Mesodermal cell (in vitro differentiated cells): ENCODE results near the gene ANKRD16.
"Not testable (repeated sequence)": the region's sequence is repeated elsewhere in the genome, so short reads cannot be mapped to it uniquely, and the experiment has no call there.

Experiments used
- H3K27ac ChIP-seq: 2 replicates; pipeline ENCODE4 v1.7.0; 2013; ENCODE audit warnings: mild to moderate bottlenecking, low read depth, low read length, moderate library complexity; ENCODE audit not compliant: severe bottlenecking
- H3K36me3 ChIP-seq: 2 replicates; pipeline ENCODE4 v1.7.1; 2013; ENCODE audit warnings: mild to moderate bottlenecking, low read length, moderate library complexity; ENCODE audit not compliant: control insufficient read depth, insufficient read depth
- H3K4me1 ChIP-seq: one replicate; pipeline ENCODE4 v1.7.1; 2013; ENCODE audit warnings: mild to moderate bottlenecking, low read length; ENCODE audit not compliant: insufficient read depth, control insufficient read depth, poor library complexity, severe bottlenecking
- H3K4me3 ChIP-seq: 2 replicates; pipeline ENCODE4 v1.7.0; 2013; ENCODE audit warnings: low read length, control low read depth, mild to moderate bottlenecking; ENCODE audit not compliant: insufficient read depth, poor library complexity, severe bottlenecking; ENCODE audit errors: extremely low read depth
- H3K9me3 ChIP-seq: 2 replicates; pipeline ENCODE4 v1.7.1; 2013; ENCODE audit warnings: mild to moderate bottlenecking, low read length, moderate library complexity; ENCODE audit not compliant: control insufficient read depth
- WGBS, 2 experiments: methylation state at CpG; one replicate each; pipeline ENCODE4 v1.1.5; 2013; ENCODE audit warnings: missing lambda C conversion rate in 2 of 2; ENCODE audit not compliant: insufficient coverage in 2 of 2; 5-methylcytosine and 5-hydroxymethylcytosine counted together

The ANKRD16 gene

DNA sequence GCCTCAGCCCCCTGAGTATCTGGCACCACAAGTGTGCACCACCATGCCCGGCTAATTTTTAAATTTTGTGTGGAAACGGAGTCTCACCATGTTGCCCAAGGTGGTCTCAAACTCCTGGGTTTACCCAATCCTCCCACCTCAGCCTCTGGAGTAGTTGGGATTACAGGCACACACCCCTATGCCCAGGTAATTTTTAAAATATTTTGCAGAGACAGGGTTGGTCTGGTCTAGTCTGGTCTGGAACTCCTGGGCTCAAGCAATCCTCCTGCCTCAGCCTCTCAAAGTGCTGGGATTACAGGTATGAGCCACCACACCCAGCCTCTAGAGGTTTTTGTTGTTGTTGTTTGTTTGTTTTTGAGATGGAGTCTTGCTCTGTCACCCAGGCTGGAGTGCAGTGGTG lies 53.5 kb downstream of the ANKRD16 start:
- H3K36me3 ChIP-seq, H3K27ac ChIP-seq, H3K4me1 ChIP-seq, H3K4me3 ChIP-seq, H3K9me3 ChIP-seq: not testable (repeated sequence)
- WGBS, 2 experiments, result 92% methylated on average over 2 of the region's 2 CpGs; no CpG with 5 or more reads in 1 of the 2 experiments

- Histone ChIP-seq H3K4me3 (no peak overlapping the region), H3K4me1 (no peaks in the 10 kb centered on the region), H3K9me3 (no peaks in the 10 kb centered on the region), H3K36me3 (no peaks in the 10 kb centered on the region), H3K27ac (no peak overlapping the region)
- 94 to 95% methylated on average over 8 to 13 of the region's 15 CpGs for WGBS, 2 experiments
Measured at GRCh38 chr10:5835446-5836095, 54.1 kb downstream of the ANKRD16 start.

- Histone ChIP-seq H3K36me3 (no peaks in the 10 kb centered on the region), H3K4me1 (no peaks in the 10 kb centered on the region), H3K4me3 (no peak overlapping the region), H3K9me3 (no peaks in the 10 kb centered on the region), H3K27ac (no peak overlapping the region)
- 72 to 73% methylated on average over 5 to 6 of the region's 6 CpGs for WGBS, 2 experiments
Measured at GRCh38 chr10:5833814-5834213, 55.9 kb downstream of the ANKRD16 start.

- Histone ChIP-seq H3K9me3 (no peaks in the 10 kb centered on the region), H3K36me3 (no peaks in the 10 kb centered on the region), H3K4me1 (no peaks in the 10 kb centered on the region), H3K4me3 (no peak overlapping the region), H3K27ac (no peak overlapping the region)
- 92 to 95% methylated on average over 10 to 13 of the region's 13 CpGs for WGBS, 2 experiments
Measured at GRCh38 chr10:5832946-5833345, 56.7 kb downstream of the ANKRD16 start.

DNA sequence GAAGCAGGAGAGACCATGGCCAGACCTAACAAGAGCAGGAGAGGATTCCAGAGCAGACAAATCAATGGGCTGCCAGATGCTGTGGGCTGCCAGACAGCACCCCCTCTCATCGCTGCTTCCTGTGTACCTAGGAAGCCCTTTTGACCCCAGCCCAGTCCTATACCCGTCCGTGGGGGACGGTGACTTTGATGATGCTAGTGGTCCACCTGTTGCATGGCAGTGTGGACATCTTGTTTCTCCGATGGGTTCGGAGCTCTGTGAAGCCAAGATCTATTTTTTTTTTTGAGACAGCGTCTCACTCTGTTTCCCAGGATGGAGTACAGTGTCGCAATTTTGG lies 58.3 kb downstream of the ANKRD16 start:
- Histone ChIP-seq H3K9me3 (no peaks in the 10 kb centered on the region), H3K27ac (no peak overlapping the region), H3K4me1 (no peaks in the 10 kb centered on the region), H3K4me3 (no peak overlapping the region), H3K36me3 (no peaks in the 10 kb centered on the region)
- WGBS, 2 experiments, result 94 to 99% methylated on average over 8 of the region's 8 CpGs

GRCh38 chr10:5830629-5831445 lies 58.9 kb downstream of the ANKRD16 start:
- 87 to 96% methylated on average over 11 to 13 of the region's 14 CpGs for WGBS, 2 experiments
- no peak overlapping the region for H3K4me3 ChIP-seq
- no peaks in the 10 kb centered on the region for H3K4me1 ChIP-seq
- no peaks in the 10 kb centered on the region for H3K9me3 ChIP-seq
- H3K36me3 ChIP-seq, result no peaks in the 10 kb centered on the region
- no peak overlapping the region for H3K27ac ChIP-seq

DNA sequence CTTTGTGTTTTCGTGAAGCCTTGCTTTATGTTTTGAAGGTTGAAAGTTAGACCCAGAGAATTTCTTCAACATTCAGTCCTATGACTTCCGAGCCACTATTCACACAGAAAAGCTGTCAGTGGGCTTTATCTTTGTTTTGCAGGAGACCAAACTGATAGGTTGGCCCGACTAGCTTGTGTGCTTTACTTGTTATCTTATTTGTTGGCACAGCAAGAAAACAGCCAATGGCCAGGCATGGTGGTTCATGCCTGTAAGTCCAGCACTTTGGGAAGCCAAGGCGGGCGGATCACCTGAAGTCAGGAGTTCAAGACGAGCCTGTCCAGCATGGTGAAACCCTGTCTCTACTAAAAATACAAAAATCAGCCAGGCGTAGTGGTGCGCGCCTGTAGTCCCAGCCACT lies 60.4 kb downstream of the ANKRD16 start:
- WGBS, 2 experiments, result 90 to 96% methylated on average over 7 of the region's 9 CpGs
- Histone ChIP-seq H3K27ac (no peak overlapping the region), H3K4me1 (no peaks in the 10 kb centered on the region), H3K9me3 (no peaks in the 10 kb centered on the region), H3K4me3 (no peak overlapping the region), H3K36me3 (no peaks in the 10 kb centered on the region)

GRCh38 chr10:5828725-5829124 lies 61.0 kb downstream of the ANKRD16 start:
- Histone ChIP-seq H3K4me3 (no peak overlapping the region), H3K9me3 (no peaks in the 10 kb centered on the region), H3K4me1 (no peaks in the 10 kb centered on the region), H3K36me3 (no peaks in the 10 kb centered on the region), H3K27ac (no peak overlapping the region)
- WGBS, 2 experiments, result 93 to 97% methylated on average over 14 to 16 of the region's 16 CpGs

DNA sequence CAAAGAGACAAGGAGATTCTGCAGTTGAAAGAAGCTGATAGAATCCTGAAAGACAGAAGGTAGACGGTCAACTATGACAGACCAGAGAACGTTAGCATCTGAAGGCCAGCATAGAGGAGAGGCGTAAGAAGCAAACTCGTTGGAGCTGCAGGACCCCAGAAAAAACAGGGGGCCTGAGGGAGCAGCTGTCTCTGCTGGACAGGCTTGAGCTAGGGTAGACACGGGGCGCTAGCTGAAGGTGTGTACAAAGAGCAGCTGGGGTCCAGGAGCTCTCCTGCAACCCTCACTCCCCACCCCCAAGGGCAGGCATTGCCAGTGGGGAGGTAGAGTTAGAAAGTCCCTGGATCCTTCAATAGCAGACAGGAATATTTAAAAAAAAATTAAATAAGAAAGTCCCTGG lies 61.9 kb downstream of the ANKRD16 start:
- WGBS, 2 experiments, result 88 to 89% methylated on average over 3 to 4 of the region's 6 CpGs

GRCh38 chr10:5826511-5826910 lies 63.2 kb downstream of the ANKRD16 start:
- not testable (repeated sequence) for H3K36me3 ChIP-seq, H3K27ac ChIP-seq, H3K4me1 ChIP-seq, H3K9me3 ChIP-seq, H3K4me3 ChIP-seq
- WGBS, 2 experiments, result 80 to 89% methylated on average over 3 to 5 of the region's 6 CpGs

More for the DNA sequence above, 61.9 kb downstream of the ANKRD16 start:
- H3K4me3 ChIP-seq, result no peak overlapping the region
- H3K9me3 ChIP-seq, result no peaks in the 10 kb centered on the region
- H3K36me3 ChIP-seq, result no peaks in the 10 kb centered on the region
- no peaks in the 10 kb centered on the region for H3K4me1 ChIP-seq
- no peak overlapping the region for H3K27ac ChIP-seq

DNA sequence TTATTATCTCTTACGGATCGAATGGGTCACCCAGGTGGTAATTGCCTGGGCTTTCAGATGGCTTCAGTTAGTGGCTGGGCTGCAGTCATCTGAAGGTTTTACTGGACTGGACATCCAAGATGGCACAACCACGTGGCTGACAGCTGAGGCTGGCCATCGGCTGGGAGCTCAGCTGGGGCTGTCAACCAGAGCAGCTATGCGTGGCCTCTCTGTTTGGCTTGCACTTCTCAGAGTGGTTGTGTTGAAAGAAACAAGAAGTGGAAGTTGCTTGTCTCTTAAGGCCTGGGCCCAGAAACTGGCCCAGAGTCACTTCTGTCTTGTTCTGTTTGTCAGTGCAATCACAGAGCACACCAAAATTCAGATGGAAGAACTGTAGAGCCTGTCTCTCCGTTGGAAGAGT lies 70.8 kb downstream of the ANKRD16 start:
- Histone ChIP-seq H3K27ac (no peak overlapping the region), H3K4me1 (no peaks in the 10 kb centered on the region), H3K36me3 (no peaks in the 10 kb centered on the region), H3K4me3 (no peak overlapping the region), H3K9me3 (no peaks in the 10 kb centered on the region)
- 81 to 87% methylated on average over 3 to 5 of the region's 6 CpGs for WGBS, 2 experiments
